HG02798 (cell line): ENCODE data around the gene TCF4.

Experiments
- ATAC-seq: cut with Tn5 transposase; IDR thresholded peaks from one replicate; pipeline ENCODE4 v1.9.1; 2021; ENCODE audit warnings: mild to moderate bottlenecking; ENCODE audit not compliant: unreplicated experiment, poor library complexity

The TCF4 gene

GRCh38 chr18:55369346-55369745 lies 218.6 kb downstream of the TCF4 start:
- no peak for ATAC-seq

- no peak for ATAC-seq
Observed at GRCh38 chr18:55365342-55365741, 222.7 kb downstream of the TCF4 start.

- ATAC-seq, result no peak
Observed at GRCh38 chr18:55362303-55362702, 225.7 kb downstream of the TCF4 start.

- ATAC-seq, result no peak
Observed at GRCh38 chr18:55361492-55362250, 226.3 kb downstream of the TCF4 start.

- no peak for ATAC-seq
Observed at GRCh38 chr18:55360061-55360460, 227.9 kb downstream of the TCF4 start.

- ATAC-seq, result no peak
Observed at GRCh38 chr18:55356815-55357214, 231.2 kb downstream of the TCF4 start.

GRCh38 chr18:55355223-55355622 lies 232.8 kb downstream of the TCF4 start:
- no peak for ATAC-seq

GRCh38 chr18:55354795-55355194 lies 233.2 kb downstream of the TCF4 start:
- ATAC-seq, result no peak

- no peak for ATAC-seq
Observed at GRCh38 chr18:55353806-55354205, 234.2 kb downstream of the TCF4 start.

GRCh38 chr18:55353391-55353790 lies 234.6 kb downstream of the TCF4 start:
- no peak for ATAC-seq

GRCh38 chr18:55351980-55352714 lies 235.8 kb downstream of the TCF4 start:
- ATAC-seq, result no peak

GRCh38 chr18:55351241-55351691 lies 236.7 kb downstream of the TCF4 start:
- ATAC-seq, result no peak

- no peak for ATAC-seq
Observed at GRCh38 chr18:55349685-55350084, 238.3 kb downstream of the TCF4 start.

- ATAC-seq, result no peak
Observed at GRCh38 chr18:55346961-55347740, 240.8 kb downstream of the TCF4 start.

GRCh38 chr18:55346387-55346786 lies 241.6 kb downstream of the TCF4 start:
- no peak for ATAC-seq

- ATAC-seq, result no peak
Observed at GRCh38 chr18:55345103-55345950, 242.7 kb downstream of the TCF4 start.

GRCh38 chr18:55343396-55344073 lies 244.5 kb downstream of the TCF4 start:
- ATAC-seq, result peak; percentile 65

- no peak for ATAC-seq
Observed at GRCh38 chr18:55340998-55341397, 247.0 kb downstream of the TCF4 start.

- ATAC-seq, result no peak
Observed at GRCh38 chr18:55339990-55340389, 248.0 kb downstream of the TCF4 start.
